NT2/D1 (cell line): ENCODE measurements around the gene COL20A1.

Experiments
- YY1 ChIP-seq: IDR thresholded peaks from 2 replicates; pipeline ENCODE4 v1.6.1; 2011; ENCODE audit not compliant: insufficient read length, insufficient read depth
- ZNF274 ChIP-seq: IDR thresholded peaks from 2 replicates; pipeline ENCODE4 v1.6.1; 2011; ENCODE audit warnings: mild to moderate bottlenecking, low read depth, low read length

DNA sequence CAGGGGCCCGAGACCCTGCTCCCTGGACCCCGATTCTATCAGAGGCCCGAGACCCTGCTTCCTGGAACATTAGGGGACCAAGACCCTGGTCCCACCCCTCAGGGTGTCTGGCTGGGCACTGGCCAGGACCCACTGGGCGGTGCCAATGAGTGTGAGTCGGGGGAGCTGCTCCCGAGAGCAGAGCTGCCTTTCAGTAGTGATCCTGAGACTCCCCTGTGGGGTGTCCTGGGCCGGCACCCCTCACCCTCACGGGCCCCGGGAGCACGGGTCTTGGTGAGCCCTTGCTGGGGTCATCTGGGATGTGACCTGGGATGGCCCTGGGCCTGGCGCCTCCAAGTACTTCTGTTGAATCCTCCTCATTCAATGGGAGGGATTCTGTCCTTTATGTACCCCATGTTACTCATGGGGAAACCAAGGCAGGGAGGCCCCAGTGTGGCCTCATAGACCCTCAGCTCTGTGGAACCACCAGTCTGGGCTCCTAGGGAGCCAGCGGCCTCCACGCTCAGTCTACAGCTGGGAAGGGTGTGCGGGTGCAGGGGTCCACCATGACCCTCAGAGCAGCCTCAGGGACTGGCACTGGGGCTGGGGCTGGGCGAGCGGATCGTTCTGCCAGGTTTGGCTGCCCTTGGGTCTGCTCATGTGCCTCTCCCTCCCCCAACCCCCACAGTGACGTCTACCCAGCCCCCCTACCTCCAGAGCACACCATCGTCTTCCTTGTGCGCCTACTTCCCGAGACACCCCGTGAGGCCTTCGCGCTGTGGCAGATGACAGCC, 25.6 kb downstream of the COL20A1 start:
- TF ChIP-seq ZNF274 (no peak), YY1 (no peak)
